SKM-1 treated with dmso at 0.1 percent for 144 hours (cell line): ENCODE measurements around the gene DYNC1LI1.
"Not testable (repeated sequence)": the region's sequence is repeated elsewhere in the genome, so short reads cannot be mapped to it uniquely, and the experiment has no call there.

Experiments used
- DNase-seq: peaks from one replicate; lab custom pipeline; 2025; ENCODE audit not compliant: unreplicated experiment; lab: John Stamatoyannopoulos, UW

DYNC1LI1 gene

GRCh38 chr3:32540899-32541298, 29.8 kb downstream of the DYNC1LI1 start:
- DNase-seq, result no peak

DNA sequence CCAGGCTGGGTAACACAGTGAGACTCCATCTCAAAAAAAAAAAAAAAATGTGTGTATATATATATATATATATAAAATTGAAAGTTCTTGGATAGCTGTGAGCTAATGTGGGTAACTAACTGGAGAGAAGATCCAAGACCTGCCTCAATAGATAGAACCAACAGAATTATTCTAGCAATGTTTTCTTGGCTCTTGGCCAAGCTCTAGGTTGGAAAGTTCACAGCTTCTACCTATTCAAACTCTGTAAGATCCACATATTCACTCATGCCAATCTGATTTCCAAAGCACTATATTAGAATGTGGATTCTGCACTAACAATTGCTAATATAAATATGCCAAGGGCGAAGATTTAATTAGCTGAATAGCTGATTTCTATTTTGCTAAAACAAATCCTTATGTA, 38.2 kb downstream of the DYNC1LI1 start:
- no peak for DNase-seq

DNA sequence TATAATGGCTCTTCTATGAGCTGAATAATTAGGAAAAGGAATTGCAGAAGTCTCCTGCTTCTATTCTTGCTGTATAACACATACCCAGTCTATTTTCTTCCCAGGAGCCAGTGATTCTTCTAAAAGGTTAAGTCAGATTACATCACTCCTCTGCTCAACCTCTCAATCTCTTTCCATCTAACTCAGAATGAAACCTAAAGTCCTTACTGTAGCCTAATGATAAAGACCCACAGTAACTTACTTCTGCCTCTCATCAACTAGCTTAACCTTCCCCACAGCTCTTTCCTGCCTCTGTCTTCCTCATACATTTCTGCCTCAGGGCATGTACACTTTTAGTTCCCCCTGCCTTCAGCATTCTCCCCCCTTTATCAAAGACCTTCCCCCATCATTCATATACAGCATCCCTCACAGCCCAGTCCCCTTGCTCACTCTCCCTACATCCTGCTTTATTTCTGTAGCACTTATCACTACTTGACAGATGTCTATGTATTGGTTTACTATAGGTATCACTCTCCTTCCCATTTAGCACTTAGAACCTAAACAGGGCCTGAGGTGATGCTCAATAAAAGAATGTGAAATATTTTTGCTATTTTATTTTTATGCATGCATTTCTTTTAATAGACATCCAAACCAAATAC, 39.5 kb downstream of the DYNC1LI1 start:
- no peak for DNase-seq

DNA sequence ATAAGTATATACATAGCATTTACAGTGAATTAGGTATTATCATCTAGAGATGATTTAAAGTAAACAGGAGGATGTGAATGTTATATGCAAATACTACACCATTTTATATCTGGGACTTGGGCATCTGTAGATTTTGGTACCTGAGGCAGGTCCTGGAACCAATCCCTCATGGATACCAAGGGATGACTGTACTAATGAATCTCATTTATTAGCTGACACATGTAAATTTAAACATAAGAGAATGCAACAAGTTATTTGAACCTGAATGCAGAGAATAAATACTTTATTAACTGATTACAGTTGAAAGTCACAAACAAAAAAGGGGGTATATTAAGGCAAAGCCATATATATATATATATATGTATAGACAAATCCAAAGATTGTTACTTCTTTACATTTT, 44.9 kb downstream of the DYNC1LI1 start:
- no peak for DNase-seq

- no peak for DNase-seq
Observed at GRCh38 chr3:32522682-32523081, 48.0 kb downstream of the DYNC1LI1 start.

DNA sequence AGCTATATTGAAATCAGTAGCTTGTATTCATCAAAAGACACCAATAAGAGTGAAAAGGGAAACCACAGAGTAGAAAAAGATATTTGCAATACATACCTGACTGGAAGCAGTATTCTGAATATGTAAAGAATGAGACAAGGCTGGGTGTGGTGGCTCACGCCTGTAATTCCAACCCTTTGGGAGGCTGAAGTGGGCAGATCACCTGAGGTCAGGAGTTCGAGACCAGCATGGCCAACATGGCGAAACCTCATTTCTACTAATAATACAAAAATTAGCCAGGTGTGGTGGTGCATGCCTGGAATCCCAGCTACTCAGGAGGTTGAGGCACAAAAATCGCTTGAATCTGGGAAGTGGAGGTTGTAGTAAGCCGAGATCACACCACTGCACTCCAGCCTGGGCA, 51.7 kb downstream of the DYNC1LI1 start:
- DNase-seq, result not testable (repeated sequence)

GRCh38 chr3:32516751-32517150, 53.9 kb downstream of the DYNC1LI1 start:
- not testable (repeated sequence) for DNase-seq

GRCh38 chr3:32511005-32511404, 59.7 kb downstream of the DYNC1LI1 start:
- no peak for DNase-seq

DNA sequence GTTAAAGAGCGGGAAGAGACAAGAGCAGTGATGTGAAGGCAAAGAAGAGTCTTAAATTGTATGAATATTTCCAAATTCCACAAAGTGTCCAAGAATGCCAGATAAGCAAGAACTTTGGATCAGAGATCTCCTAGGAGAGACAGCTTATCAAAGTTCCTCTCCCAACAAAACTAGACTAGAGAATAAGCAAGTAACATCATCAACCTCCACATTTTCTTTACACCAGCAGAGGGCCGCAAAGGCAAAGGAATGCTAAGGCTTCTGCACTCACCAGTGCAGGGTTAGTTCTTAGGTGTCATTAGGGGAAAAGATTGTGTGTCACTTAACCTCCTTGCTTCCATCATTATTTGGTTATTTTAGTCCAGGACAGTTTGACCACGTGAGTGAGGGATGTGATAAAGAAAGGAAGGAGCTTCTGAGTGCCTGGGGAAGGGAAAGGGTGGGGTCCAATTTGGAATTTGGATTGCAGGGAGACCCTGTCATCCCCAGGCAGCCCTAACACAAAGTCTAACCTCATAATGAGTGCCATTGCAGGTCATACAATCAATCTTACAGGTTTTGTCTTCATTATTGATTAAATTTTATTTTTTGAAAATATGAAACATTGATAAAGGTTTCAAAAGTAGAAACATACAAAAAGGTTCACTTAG, 60.5 kb downstream of the DYNC1LI1 start:
- peak; percentile 72 for DNase-seq

GRCh38 chr3:32508711-32509110, 61.9 kb downstream of the DYNC1LI1 start:
- DNase-seq, result no peak

DNA sequence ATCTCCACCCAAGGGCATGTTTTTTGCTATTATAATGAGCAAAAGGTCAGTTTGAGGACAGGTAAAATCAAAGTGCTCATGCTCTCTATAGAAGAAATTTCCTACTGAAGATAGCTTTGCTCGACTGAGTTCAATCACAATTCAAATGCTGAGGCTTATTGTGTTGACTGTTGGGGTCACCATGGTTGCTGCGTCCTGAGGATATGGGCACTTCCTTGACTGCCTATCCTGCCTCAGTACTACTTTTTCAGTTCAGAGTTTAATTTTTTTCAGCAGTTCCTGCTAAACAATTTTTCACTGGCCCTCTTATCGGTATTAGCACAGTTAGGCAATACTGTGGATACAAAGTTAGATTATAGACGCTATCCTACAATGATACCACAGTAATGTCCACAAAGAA, 64.2 kb downstream of the DYNC1LI1 start:
- no peak for DNase-seq

DNA sequence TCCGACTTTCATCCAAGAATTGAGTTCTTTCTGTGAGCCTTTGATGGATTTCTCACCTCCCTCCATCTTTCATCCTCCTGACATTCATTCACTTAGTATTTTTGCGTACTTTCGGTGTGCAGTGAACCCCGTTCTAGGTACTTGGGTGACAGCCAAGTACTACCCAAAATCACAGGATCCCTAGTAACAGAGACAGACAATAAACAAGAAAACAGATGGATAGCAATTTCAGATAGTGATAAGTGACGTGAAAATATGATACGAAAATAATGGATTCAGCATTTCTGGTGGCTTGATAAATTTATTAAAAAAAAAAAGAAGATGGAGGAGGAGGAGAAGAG, 67.7 kb downstream of the DYNC1LI1 start:
- no peak for DNase-seq

GRCh38 chr3:32502118-32502945, 68.3 kb downstream of the DYNC1LI1 start, which contains the start of gene CMTM6:
Gene CMTM6, minus strand, starts transcription at chr3:32502852. Its CDS starts 107 bp downstream, at chr3:32502745.
- DNase-seq, result peak; percentile 73

- peak; percentile 48 for DNase-seq
Observed at GRCh38 chr3:32501783-32502117, 68.9 kb downstream of the DYNC1LI1 start.

- peak; percentile 35 for DNase-seq
Observed at GRCh38 chr3:32500880-32501782, 69.5 kb downstream of the DYNC1LI1 start.

DNA sequence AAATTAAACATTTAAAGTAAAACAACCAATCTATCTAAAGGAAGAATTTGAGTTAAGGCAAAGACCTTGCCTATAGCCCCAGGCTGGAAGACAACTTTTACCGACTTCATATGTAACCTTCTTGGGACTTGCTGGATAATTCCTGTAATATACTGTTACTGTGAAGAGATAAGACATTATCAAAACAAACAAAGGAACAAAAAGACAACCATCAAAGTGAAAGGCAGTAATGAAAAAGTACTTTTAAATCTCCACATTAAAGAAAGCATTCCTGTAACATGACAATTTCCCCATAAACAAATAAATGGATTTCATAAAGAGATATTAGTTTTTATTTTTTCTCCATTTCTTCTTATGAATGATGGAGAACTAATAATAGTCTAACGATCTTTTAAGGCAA, 70.4 kb downstream of the DYNC1LI1 start:
- no peak for DNase-seq

DNA sequence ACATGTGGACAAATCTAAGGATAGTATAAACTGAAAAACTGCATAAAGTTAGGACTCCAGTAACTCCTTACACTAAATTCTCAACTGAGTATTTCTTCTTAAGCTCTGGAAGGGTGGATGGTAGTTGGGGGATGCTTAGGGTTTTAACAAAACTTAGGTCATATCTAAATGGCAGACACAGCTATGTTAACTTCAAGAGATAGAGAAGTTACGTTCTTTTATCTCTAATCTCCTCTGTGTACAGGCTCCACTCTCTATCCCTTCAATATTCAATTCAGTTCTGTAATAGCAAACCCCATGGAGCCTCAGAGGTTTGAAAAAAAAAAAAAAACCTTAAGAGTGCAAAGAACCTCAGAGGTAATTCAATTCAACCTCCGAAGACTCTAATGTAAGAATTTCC, 71.1 kb downstream of the DYNC1LI1 start:
- DNase-seq, result no peak

DNA sequence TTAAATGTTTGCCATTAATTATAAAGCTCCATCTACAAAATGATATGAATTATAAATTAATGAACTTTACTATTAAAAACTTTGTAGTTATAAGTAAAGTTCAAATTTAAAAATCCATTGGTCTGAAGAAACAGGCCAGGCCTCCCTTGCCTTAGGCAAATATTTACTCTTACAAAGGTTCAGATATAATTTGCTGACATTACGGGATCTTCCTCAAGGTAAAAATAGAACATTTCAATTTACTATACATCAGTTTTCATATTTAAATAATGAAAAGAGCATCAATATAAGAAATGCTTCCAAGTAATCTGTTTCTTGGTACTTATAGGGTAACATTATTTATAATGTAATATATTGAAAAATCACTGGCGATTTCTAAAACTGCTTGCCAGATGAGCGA, 71.7 kb downstream of the DYNC1LI1 start:
- DNase-seq, result no peak

- DNase-seq, result no peak
Observed at GRCh38 chr3:32498252-32498651, 72.4 kb downstream of the DYNC1LI1 start.

GRCh38 chr3:32495609-32496008, 75.0 kb downstream of the DYNC1LI1 start:
- DNase-seq, result no peak

- DNase-seq, result no peak
Observed at GRCh38 chr3:32495085-32495484, 75.6 kb downstream of the DYNC1LI1 start.
